Duodenal mucosa (tissue), 2 donors: Measurements from ENCODE around the gene BTNL3.

Source experiments
- H3K27ac ChIP-seq: one replicate; pipeline ENCODE4 v1.7.0; 2013; ENCODE audit warnings: low read depth, low read length
- H3K27me3 ChIP-seq, 2 donors: one replicate each; pipeline ENCODE4 v1.7.0; 2013; ENCODE audit warnings: low read length in 2 of 2, control low read depth in 1 of 2; ENCODE audit not compliant: insufficient read depth in 2 of 2, control insufficient read depth in 1 of 2
- H3K36me3 ChIP-seq, 2 donors: one replicate each; pipeline ENCODE4 v1.7.0; 2013; ENCODE audit warnings: low read length in 2 of 2, control low read depth in 1 of 2; ENCODE audit not compliant: insufficient read depth in 2 of 2, control insufficient read depth in 1 of 2
- H3K4me1 ChIP-seq, 2 donors: one replicate each; pipeline ENCODE4 v1.7.0; 2013; ENCODE audit warnings: low read length in 2 of 2, control low read depth in 1 of 2; ENCODE audit not compliant: insufficient read depth in 2 of 2, control insufficient read depth in 1 of 2
- H3K4me3 ChIP-seq, 2 donors: one replicate each; pipeline ENCODE4 v1.7.0; 2013; ENCODE audit warnings: low read length in 2 of 2, low read depth in 1 of 2
- H3K9ac ChIP-seq, 2 donors: one replicate each; pipeline ENCODE4 v1.7.0; 2013; ENCODE audit warnings: low read length in 2 of 2, low read depth in 1 of 2
- H3K9me3 ChIP-seq, 2 donors: one replicate each; pipeline ENCODE4 v1.7.0; 2013; ENCODE audit warnings: low read length in 2 of 2, control low read depth in 1 of 2; ENCODE audit not compliant: control insufficient read depth in 1 of 2

The BTNL3 gene

DNA sequence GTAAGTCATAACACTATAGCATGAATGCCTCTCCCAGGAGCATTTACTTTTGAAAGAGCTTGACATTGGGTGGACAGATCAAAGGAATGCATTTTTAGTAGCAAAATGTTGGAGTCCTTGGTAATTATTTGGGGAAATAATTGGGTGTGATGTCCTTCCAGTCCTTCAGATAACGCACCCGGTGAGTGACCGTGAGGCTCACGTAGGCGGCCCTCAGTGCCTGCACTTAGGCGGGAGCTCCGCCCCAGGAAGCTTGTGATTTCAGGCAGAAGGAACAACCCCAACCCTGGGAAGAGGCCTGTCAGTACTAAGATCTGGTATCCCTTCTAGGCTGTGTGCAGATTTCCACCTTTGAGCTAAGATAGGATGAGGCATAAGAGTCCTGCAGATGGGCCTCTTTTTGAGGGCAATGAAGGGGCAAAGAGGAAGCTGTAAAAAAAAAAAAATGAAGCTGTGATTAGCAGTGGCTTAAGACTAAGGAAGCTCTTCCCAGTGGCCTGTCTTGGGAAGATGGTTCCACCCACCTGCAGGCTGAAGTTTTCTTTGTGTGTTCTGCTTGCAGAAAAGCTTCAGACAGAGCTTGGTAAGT, 66.3 kb downstream of the BTNL3 start:
- H3K4me1 ChIP-seq = peaks cover 0 to 10% of the 10 kb centered on the region in 2 donors
- peaks cover 59 to 65% of the 10 kb centered on the region in 2 donors for H3K27me3 ChIP-seq
- H3K9ac ChIP-seq = no peak overlapping the region
- H3K27ac ChIP-seq = no peak overlapping the region
- no peak overlapping the region for H3K4me3 ChIP-seq
- H3K36me3 ChIP-seq = no peaks in the 10 kb centered on the region
- no peaks in the 10 kb centered on the region for H3K9me3 ChIP-seq
